ENCODE measurements around the gene XIRP2.

DNA sequence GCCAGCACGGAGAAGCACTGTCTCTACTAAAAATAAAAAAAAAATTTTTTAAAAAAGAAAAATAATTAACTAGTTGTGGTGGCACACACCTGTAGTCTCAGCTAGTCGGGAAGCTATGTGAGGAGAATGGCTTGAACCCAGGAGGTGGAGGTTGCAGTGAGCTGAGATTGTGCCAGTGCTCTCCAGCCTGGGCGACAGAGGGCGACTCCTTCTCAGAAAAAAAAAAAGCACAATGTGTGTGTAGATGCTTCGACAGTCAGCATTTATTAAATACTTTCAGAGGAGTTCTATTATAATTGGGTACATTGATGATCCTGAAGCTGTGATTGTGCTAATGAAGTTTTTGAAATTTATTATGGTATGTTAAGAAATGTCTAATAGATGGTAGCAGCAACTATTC is 46.5 kb downstream of the XIRP2 start:
- TF ChIP-seq, protein P1, sequence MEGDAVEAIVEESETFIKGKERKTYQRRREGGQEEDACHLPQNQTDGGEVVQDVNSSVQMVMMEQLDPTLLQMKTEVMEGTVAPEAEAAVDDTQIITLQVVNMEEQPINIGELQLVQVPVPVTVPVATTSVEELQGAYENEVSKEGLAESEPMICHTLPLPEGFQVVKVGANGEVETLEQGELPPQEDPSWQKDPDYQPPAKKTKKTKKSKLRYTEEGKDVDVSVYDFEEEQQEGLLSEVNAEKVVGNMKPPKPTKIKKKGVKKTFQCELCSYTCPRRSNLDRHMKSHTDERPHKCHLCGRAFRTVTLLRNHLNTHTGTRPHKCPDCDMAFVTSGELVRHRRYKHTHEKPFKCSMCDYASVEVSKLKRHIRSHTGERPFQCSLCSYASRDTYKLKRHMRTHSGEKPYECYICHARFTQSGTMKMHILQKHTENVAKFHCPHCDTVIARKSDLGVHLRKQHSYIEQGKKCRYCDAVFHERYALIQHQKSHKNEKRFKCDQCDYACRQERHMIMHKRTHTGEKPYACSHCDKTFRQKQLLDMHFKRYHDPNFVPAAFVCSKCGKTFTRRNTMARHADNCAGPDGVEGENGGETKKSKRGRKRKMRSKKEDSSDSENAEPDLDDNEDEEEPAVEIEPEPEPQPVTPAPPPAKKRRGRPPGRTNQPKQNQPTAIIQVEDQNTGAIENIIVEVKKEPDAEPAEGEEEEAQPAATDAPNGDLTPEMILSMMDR (conservative IDR thresholded peaks at IDR 0.05; ENCODE audit: low read depth, low read length) = no peak
- TF ChIP-seq BHLHE40 (IDR thresholded peaks at IDR 0.05; ENCODE audit: low read depth, low read length) = no peak
- TF ChIP-seq, protein P2, sequence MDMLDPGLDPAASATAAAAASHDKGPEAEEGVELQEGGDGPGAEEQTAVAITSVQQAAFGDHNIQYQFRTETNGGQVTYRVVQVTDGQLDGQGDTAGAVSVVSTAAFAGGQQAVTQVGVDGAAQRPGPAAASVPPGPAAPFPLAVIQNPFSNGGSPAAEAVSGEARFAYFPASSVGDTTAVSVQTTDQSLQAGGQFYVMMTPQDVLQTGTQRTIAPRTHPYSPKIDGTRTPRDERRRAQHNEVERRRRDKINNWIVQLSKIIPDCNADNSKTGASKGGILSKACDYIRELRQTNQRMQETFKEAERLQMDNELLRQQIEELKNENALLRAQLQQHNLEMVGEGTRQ (IDR thresholded peaks at IDR 0.05; ENCODE audit: low read depth, low read length) = no peak
- no peak for TF ChIP-seq POLR2A (IDR thresholded peaks at IDR 0.05; ENCODE audit: low read depth, low read length)
- TF ChIP-seq MXI1 (IDR thresholded peaks at IDR 0.05; ENCODE audit: borderline replicate concordance, low read depth, low read length) = no peak
- no peak for TF ChIP-seq CHD1 (IDR thresholded peaks at IDR 0.05; ENCODE audit: low read depth, low read length)
- no peak for TF ChIP-seq SMC3 (IDR thresholded peaks at IDR 0.05; ENCODE audit: low read depth, low read length)
